ENCODE results near the gene B9D1.
"Not testable (repeated sequence)": the region's sequence is repeated elsewhere in the genome, so short reads cannot be mapped to it uniquely, and the experiment has no call there.

The B9D1 gene

GRCh38 chr17:19357351-19357750, 5.2 kb downstream of the B9D1 start:
- DNase-seq, result no peak

- no peak for DNase-seq
Measured at GRCh38 chr17:19354748-19355147, 7.8 kb downstream of the B9D1 start.

GRCh38 chr17:19353401-19353800, 9.1 kb downstream of the B9D1 start:
- DNase-seq, result not testable (repeated sequence)

- DNase-seq, result no peak
Measured at GRCh38 chr17:19348806-19349205, 13.7 kb downstream of the B9D1 start.

- DNase-seq, result no peak
Measured at GRCh38 chr17:19348081-19348650, 14.4 kb downstream of the B9D1 start.

GRCh38 chr17:19347323-19348080, 15.0 kb downstream of the B9D1 start:
- no peak for DNase-seq

- DNase-seq, result peak in 1 of 2 donors; percentile 39
Measured at GRCh38 chr17:19346351-19347255, 15.9 kb downstream of the B9D1 start.

- no peak for DNase-seq
Measured at GRCh38 chr17:19345486-19346350, 16.8 kb downstream of the B9D1 start.

- DNase-seq, result no peak
Measured at GRCh38 chr17:19345067-19345460, 17.5 kb downstream of the B9D1 start.

- no peak for DNase-seq
Measured at GRCh38 chr17:19344311-19345066, 18.0 kb downstream of the B9D1 start.

- DNase-seq, result no peak
Measured at GRCh38 chr17:19343671-19344151, 18.8 kb downstream of the B9D1 start.

- DNase-seq, result no peak
Measured at GRCh38 chr17:19343256-19343630, 19.3 kb downstream of the B9D1 start.

GRCh38 chr17:19342611-19343255, 19.8 kb downstream of the B9D1 start:
- DNase-seq, result no peak

GRCh38 chr17:19341641-19342610, 20.6 kb downstream of the B9D1 start:
- DNase-seq, result no peak

- no peak for DNase-seq
Measured at GRCh38 chr17:19341211-19341631, 21.3 kb downstream of the B9D1 start.

- DNase-seq, result no peak
Measured at GRCh38 chr17:19339341-19339815, 23.1 kb downstream of the B9D1 start.

GRCh38 chr17:19338031-19338990, 24.2 kb downstream of the B9D1 start:
- no peak for DNase-seq

- no peak for DNase-seq
Measured at GRCh38 chr17:19337712-19338023, 24.9 kb downstream of the B9D1 start.

All from hippocampal formation (tissue), 2 donors.